ENCODE measurements around the gene ZBTB42. TPM values are rescaled to one million over a fixed set of nuclear protein-coding genes. Genes with fewer than 3 reads are reported as not detected.
A peak's percentile ranks its signal among the peaks of the same experiment; 100 is the strongest.
"Not testable (repeated sequence)": the region's sequence is repeated elsewhere in the genome, so short reads cannot be mapped to it uniquely, and the experiment has no call there.

The ZBTB42 gene
- total RNA-seq, 1 donor from 2014 or later = 6.9 TPM

DNA sequence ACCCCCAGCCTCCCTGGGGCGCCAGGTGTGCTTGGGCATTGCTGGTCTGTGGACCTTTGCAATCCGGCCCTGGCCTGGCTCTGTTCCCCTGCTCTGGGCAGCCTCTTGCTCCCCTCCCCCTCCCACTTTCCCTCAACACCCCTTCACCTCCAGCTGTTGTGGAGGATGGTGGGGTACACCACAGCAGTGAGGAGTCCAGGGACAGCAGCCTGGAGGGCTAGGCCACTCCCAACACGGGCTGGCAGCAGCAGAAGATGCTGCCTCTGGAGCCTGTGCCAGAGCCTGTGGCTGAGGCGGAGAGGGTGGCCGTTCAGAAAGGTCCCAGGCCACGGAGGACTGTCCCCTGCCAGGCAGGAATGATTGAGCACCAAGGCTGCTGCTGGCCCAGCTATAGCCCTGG is 7.6 kb downstream of the ZBTB42 start:
- Histone ChIP-seq H3K27ac (ENCODE audit: low read depth, low read length) (no peak overlapping the region), H3K79me2 (ENCODE audit: insufficient read depth, low read length) (no peaks in the 10 kb centered on the region), H3K27me3 (ENCODE audit: insufficient read depth, low read length) (no peaks in the 10 kb centered on the region), H3K4me3 (ENCODE audit: insufficient read depth, low read depth, low read length) (no peak overlapping the region), H2AFZ (ENCODE audit: low read depth, low read length) (no peak overlapping the region), H4K20me1 (ENCODE audit: insufficient read depth, low read length) (peaks cover 15% of the 10 kb centered on the region), H3K4me1 (ENCODE audit: insufficient read depth, low read length) (peaks cover 13% of the 10 kb centered on the region), H3K4me2 (ENCODE audit: low read length) (no peak overlapping the region), H3K9me3 (ENCODE audit: insufficient read depth, low read depth, low read length) (no peaks in the 10 kb centered on the region), H3K36me3 (ENCODE audit: insufficient read depth, low read length) (no peaks in the 10 kb centered on the region), H3K9ac (ENCODE audit: low read length) (no peak overlapping the region)
- Mint-ChIP-seq H3K4me3 (ENCODE audit: unreplicated experiment) (no peak overlapping the region), H3K27ac (ENCODE audit: unreplicated experiment) (no peak overlapping the region), H3K27me3 (ENCODE audit: low read depth, unreplicated experiment) (no peaks in the 10 kb centered on the region), H3K36me3 (ENCODE audit: low read depth, unreplicated experiment) (peaks cover 4% of the 10 kb centered on the region), H3K4me1 (ENCODE audit: low read depth, unreplicated experiment) (peaks cover 8% of the 10 kb centered on the region), H3K9me3 (ENCODE audit: unreplicated experiment) (no peaks in the 10 kb centered on the region)
- TF ChIP-seq, protein P1, sequence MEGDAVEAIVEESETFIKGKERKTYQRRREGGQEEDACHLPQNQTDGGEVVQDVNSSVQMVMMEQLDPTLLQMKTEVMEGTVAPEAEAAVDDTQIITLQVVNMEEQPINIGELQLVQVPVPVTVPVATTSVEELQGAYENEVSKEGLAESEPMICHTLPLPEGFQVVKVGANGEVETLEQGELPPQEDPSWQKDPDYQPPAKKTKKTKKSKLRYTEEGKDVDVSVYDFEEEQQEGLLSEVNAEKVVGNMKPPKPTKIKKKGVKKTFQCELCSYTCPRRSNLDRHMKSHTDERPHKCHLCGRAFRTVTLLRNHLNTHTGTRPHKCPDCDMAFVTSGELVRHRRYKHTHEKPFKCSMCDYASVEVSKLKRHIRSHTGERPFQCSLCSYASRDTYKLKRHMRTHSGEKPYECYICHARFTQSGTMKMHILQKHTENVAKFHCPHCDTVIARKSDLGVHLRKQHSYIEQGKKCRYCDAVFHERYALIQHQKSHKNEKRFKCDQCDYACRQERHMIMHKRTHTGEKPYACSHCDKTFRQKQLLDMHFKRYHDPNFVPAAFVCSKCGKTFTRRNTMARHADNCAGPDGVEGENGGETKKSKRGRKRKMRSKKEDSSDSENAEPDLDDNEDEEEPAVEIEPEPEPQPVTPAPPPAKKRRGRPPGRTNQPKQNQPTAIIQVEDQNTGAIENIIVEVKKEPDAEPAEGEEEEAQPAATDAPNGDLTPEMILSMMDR (IDR thresholded peaks at IDR 0.05; ENCODE audit: insufficient read depth, low read depth, low read length) = no peak
- TF ChIP-seq EZH2 (IDR thresholded peaks at IDR 0.05; ENCODE audit: insufficient read depth, low read length) = no peak
- FAIRE-seq (no peak), DNase-seq (ENCODE audit: low read depth) (no peak)

DNA sequence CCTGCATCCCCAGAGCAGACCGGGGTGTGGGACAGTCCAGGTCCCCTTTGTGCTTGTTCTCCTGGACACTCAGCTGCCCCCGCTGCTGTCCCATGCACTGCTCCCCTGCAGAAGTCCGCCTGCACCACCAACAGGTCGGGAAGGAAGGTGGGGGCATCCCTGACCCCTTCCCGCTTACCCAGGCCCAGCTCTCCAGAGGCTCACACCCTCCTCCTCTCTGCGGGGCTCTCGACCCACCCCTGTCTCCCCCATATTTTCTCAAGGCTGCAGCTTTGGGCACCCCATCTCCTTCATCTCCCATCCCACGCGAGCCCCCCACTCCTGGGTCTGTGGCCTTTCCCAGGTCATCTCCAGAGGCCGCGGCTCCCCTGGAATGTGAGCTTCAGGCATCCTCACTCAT is 9.4 kb downstream of the ZBTB42 start:
- Histone ChIP-seq H3K27me3 (ENCODE audit: insufficient read depth, low read length) (no peaks in the 10 kb centered on the region), H3K9ac (ENCODE audit: low read length) (no peak overlapping the region), H2AFZ (ENCODE audit: low read depth, low read length) (no peak overlapping the region), H3K9me3 (ENCODE audit: insufficient read depth, low read depth, low read length) (no peaks in the 10 kb centered on the region), H3K36me3 (ENCODE audit: insufficient read depth, low read length) (no peaks in the 10 kb centered on the region), H3K4me3 (ENCODE audit: insufficient read depth, low read depth, low read length) (no peak overlapping the region), H3K79me2 (ENCODE audit: insufficient read depth, low read length) (no peaks in the 10 kb centered on the region), H4K20me1 (ENCODE audit: insufficient read depth, low read length) (peaks cover 18% of the 10 kb centered on the region), H3K4me1 (ENCODE audit: insufficient read depth, low read length) (peaks cover 10% of the 10 kb centered on the region), H3K27ac (ENCODE audit: low read depth, low read length) (no peak overlapping the region), H3K4me2 (ENCODE audit: low read length) (no peak overlapping the region)
- no peak overlapping the region for H3K4me3 Mint-ChIP-seq (ENCODE audit: unreplicated experiment)
- no peaks in the 10 kb centered on the region for H3K27me3 Mint-ChIP-seq (ENCODE audit: low read depth, unreplicated experiment)
- TF ChIP-seq EZH2 (IDR thresholded peaks at IDR 0.05; ENCODE audit: insufficient read depth, low read length) = no peak
- TF ChIP-seq, protein P1 (IDR thresholded peaks at IDR 0.05; ENCODE audit: insufficient read depth, low read depth, low read length) = no peak
- no peak for DNase-seq (ENCODE audit: low read depth)
- no peaks in the 10 kb centered on the region for H3K9me3 Mint-ChIP-seq (ENCODE audit: unreplicated experiment)
- peaks cover 4% of the 10 kb centered on the region for H3K36me3 Mint-ChIP-seq (ENCODE audit: low read depth, unreplicated experiment)
- H3K27ac Mint-ChIP-seq (ENCODE audit: unreplicated experiment) = no peak overlapping the region
- FAIRE-seq = no peak
- H3K4me1 Mint-ChIP-seq (ENCODE audit: low read depth, unreplicated experiment) = no peaks in the 10 kb centered on the region

DNA sequence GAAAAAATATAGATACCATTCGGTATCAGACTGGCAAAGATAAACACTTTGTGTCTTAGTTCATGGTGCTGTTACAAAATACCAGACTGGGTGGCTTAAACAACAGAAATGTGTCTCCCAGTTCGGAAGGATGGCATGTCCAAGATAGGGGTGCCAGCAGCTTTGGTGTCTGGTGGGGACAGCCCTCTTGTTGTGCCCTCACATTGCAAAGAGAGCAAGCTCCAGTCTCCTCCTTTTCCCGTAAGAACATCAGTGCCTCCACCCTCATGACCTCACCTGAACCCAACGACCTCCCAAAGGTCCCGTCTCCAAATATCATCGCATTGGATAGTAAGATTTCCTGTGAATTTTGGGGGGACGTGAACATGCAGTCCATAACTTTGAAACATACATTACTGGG is 12.4 kb downstream of the ZBTB42 start:
- Histone ChIP-seq H3K4me2 (ENCODE audit: low read length) (no peak overlapping the region), H4K20me1 (ENCODE audit: insufficient read depth, low read length) (peaks cover 13% of the 10 kb centered on the region), H3K27ac (ENCODE audit: low read depth, low read length) (no peak overlapping the region), H2AFZ (ENCODE audit: low read depth, low read length) (no peak overlapping the region), H3K9me3 (ENCODE audit: insufficient read depth, low read depth, low read length) (peaks cover 2% of the 10 kb centered on the region), H3K79me2 (ENCODE audit: insufficient read depth, low read length) (peaks cover 4% of the 10 kb centered on the region), H3K36me3 (ENCODE audit: insufficient read depth, low read length) (no peaks in the 10 kb centered on the region), H3K4me3 (ENCODE audit: insufficient read depth, low read depth, low read length) (no peak overlapping the region), H3K9ac (ENCODE audit: low read length) (no peak overlapping the region), H3K4me1 (ENCODE audit: insufficient read depth, low read length) (peaks cover 11% of the 10 kb centered on the region), H3K27me3 (ENCODE audit: insufficient read depth, low read length) (no peaks in the 10 kb centered on the region)
- Mint-ChIP-seq H3K27ac (ENCODE audit: unreplicated experiment) (no peak overlapping the region), H3K27me3 (ENCODE audit: low read depth, unreplicated experiment) (no peaks in the 10 kb centered on the region), H3K4me1 (ENCODE audit: low read depth, unreplicated experiment) (no peaks in the 10 kb centered on the region), H3K36me3 (ENCODE audit: low read depth, unreplicated experiment) (peaks cover 2% of the 10 kb centered on the region), H3K9me3 (ENCODE audit: unreplicated experiment) (no peaks in the 10 kb centered on the region), H3K4me3 (ENCODE audit: unreplicated experiment) (no peak overlapping the region)
- DNase-seq (ENCODE audit: low read depth) (no peak), FAIRE-seq (no peak)
- TF ChIP-seq, protein P1 (IDR thresholded peaks at IDR 0.05; ENCODE audit: insufficient read depth, low read depth, low read length) = no peak

DNA sequence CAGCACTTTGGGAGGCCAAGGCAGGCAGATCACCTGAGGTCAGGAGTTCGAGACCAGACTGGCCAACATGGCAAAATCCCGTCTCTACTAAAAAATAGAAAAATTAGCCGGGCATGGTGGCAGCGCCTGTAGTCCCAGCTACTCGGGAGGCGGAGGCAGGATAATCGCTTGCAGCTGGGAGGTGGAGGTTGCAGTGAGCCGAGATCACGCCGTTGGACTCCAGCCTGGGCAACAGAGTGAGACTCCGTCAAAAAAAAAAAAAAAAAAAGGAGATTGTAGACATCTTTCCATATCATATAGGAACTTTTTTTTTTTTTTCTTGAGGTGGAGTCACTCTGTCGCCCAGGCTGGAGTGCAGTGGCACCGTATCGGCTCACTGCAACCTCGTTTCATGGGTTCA is 13.8 kb downstream of the ZBTB42 start:
- not testable (repeated sequence) for H3K27me3 ChIP-seq (ENCODE audit: insufficient read depth, low read length); H3K36me3 ChIP-seq (ENCODE audit: insufficient read depth, low read length); H3K79me2 ChIP-seq (ENCODE audit: insufficient read depth, low read length); DNase-seq (ENCODE audit: low read depth); H3K27me3 Mint-ChIP-seq (ENCODE audit: low read depth, unreplicated experiment); H3K9me3 Mint-ChIP-seq (ENCODE audit: unreplicated experiment); H3K27ac ChIP-seq (ENCODE audit: low read depth, low read length); H3K36me3 Mint-ChIP-seq (ENCODE audit: low read depth, unreplicated experiment); H3K4me1 Mint-ChIP-seq (ENCODE audit: low read depth, unreplicated experiment); H3K9me3 ChIP-seq (ENCODE audit: insufficient read depth, low read depth, low read length); H2AFZ ChIP-seq (ENCODE audit: low read depth, low read length); FAIRE-seq
- peak overlapping the region; percentile 75 for H3K4me3 ChIP-seq (ENCODE audit: insufficient read depth, low read depth, low read length)
- H4K20me1 ChIP-seq (ENCODE audit: insufficient read depth, low read length) = peaks cover 13% of the 10 kb centered on the region
- H3K9ac ChIP-seq (ENCODE audit: low read length) = peak overlapping the region; percentile 86
- H3K4me3 Mint-ChIP-seq (ENCODE audit: unreplicated experiment) = peak overlapping the region; percentile 88
- peaks cover 11% of the 10 kb centered on the region for H3K4me1 ChIP-seq (ENCODE audit: insufficient read depth, low read length)
- H3K27ac Mint-ChIP-seq (ENCODE audit: unreplicated experiment) = peak overlapping the region; percentile 75
- peak overlapping the region; percentile 95 for H3K4me2 ChIP-seq (ENCODE audit: low read length)

Data from astrocyte (in vitro differentiated cells and primary cell).